GM12874 (cell line): ENCODE data around the gene TTLL11.

Experiments
- TF ChIP-seq, protein P1 (sequence below): IDR thresholded peaks from 2 replicates; pipeline ENCODE4 v1.5.1; 2011; ENCODE audit warnings: low read depth, mild to moderate bottlenecking, control low read depth, low read length, moderate library complexity; ENCODE audit not compliant: insufficient read depth

TTLL11 gene

DNA sequence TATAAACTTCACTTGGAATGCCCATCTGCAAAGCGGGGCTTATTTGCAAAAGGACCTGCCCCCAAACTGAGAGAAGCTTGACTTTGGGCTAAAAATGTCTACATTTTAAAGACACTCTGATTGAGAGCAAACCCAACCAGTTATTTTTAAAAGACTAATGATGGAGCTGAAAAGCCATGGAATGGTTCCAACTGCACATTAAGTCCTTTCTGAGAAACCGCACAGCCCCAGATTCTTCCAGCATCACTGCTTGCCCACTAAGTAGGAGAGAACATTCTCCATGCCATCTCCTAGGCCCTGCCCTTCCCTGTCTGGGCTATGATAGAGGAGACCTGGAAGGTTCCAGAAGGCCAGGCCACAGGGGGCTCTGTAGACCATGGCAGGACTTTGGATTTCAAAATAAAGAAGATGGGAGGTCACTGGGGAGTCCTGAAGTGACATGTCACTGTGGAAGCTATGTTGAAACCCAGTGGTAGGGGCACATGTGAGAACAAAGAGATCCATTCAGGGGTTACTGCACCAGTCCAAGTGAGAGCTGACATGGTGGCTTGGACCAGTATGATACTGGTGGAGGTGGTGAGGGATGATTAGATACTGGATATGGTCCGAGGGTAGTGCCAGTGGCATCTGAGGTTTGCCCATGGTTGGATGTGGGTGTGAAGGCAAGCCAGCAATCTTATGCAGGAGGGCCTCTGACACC is 262.5 kb downstream of the TTLL11 start:
- TF ChIP-seq, protein P1, sequence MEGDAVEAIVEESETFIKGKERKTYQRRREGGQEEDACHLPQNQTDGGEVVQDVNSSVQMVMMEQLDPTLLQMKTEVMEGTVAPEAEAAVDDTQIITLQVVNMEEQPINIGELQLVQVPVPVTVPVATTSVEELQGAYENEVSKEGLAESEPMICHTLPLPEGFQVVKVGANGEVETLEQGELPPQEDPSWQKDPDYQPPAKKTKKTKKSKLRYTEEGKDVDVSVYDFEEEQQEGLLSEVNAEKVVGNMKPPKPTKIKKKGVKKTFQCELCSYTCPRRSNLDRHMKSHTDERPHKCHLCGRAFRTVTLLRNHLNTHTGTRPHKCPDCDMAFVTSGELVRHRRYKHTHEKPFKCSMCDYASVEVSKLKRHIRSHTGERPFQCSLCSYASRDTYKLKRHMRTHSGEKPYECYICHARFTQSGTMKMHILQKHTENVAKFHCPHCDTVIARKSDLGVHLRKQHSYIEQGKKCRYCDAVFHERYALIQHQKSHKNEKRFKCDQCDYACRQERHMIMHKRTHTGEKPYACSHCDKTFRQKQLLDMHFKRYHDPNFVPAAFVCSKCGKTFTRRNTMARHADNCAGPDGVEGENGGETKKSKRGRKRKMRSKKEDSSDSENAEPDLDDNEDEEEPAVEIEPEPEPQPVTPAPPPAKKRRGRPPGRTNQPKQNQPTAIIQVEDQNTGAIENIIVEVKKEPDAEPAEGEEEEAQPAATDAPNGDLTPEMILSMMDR: no peak

DNA sequence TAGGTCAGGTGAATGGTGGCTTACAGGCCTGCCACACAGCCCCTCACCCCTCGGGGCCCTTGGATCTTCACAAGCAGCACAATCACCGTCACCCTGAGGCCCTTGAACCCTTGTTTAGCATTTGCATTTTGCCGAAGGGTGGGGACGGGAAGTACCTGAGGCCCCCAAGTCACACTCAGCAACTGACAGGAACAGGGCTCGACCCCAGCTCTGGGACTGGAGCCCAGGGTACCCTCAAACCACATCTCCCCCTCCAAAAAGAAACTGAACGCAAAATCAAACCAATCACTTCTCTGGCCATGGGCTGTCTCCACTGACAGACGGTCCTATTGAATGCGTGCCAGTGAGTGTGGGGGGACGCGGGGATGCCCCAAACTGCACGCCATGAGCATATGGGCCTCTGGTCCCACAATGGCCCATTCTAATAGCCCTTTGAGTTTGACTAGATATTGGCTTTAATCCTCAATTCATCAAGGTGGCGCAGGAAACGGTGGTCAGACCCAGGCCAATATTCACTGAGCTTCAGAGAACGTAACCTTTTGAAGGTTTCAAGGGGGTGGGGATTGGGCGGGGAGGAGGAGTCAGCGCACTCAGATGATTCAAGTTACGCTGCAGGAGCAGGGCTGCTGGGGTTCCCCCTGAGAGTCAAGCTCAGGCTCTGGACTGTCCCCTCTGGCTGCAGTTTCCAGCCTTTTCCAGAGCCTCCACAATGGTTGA is 265.7 kb downstream of the TTLL11 start:
- TF ChIP-seq, protein P1: no peak

DNA sequence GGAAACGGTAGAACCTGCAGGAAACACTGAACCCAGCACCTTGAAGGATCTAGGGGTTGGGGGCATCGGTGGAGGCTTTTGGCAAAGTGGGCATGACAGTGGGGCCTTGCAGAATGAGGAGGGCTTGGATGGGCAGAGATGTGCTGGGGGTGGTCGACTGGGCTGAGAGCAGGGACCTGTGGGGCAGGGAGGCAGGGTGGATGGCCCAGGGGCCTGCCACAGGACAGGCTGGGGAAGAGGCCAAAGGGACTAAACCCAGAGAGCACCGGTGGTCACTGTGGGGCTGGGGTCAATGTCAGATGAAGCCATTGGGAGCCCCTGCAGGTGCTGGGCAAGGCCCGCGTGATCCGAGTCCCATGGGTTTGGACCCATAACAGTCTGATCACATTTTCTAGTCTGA is 266.4 kb downstream of the TTLL11 start:
- TF ChIP-seq, protein P1: no peak

DNA sequence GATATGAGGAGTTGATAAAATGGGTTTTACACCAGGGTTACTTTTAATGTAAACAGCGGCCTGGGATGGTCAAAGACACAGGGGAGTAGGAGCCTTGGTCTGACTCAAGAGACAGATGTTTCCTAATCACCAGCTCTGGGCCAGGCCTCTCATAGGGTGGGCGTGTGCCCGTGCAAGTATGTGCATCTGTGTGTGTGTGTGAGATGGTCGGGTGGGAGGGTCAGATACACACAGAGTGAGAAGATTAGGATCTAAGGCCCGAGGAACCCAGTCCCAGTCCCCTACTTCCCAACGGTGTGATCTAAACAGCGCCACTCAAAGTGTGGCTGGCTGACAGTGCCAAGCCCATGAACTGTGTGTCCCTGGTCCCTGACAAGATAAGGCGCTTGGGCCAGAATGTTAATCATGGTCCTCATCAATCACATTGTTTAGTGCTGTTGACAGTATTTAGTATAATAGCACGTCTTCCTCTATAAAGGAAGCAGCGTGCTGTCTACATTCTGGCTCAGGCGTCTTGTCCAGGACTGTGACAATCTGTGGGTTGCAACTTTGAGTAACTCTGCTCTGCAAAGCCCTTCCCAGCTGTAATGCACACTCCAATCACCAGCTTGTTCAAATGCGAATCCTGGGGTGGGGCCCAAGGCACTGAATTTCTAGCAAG is 267.9 kb downstream of the TTLL11 start:
- TF ChIP-seq, protein P1: no peak

DNA sequence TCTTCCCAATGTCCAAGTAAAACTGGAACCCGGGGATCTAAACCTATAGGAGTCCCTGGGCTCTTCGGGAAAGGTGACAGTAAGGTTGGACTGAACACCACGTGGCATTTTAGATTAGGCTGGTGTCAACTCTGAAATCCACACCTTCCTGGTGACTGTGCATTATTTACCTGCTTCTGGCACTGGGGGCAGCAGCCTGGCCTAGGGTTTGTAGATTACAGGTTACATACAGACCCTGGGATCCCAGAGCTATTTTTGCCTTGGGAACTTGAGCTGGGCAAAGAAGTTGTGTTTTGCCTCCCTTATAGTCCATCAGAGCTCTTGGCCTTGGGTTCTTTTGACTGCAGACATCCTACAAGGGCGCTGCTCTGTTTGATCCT is 268.5 kb downstream of the TTLL11 start:
- TF ChIP-seq, protein P1: no peak

GRCh38 chr9:121823451-121824169 is 269.5 kb downstream of the TTLL11 start:
- TF ChIP-seq, protein P1: no peak
